A673 (cell line): Measurements from ENCODE around the gene ASAP2. TPM values are rescaled to one million over a fixed set of nuclear protein-coding genes. Genes with fewer than 3 reads are reported as not detected.

Experiments
- BruUV-seq: library from RNA; stranded (reverse); fragments of 400-500 nt; replicated peaks from 2 replicates; lab custom pipeline; 2021; lab: Mats Ljungman, UMichigan
- CTCF ChIA-PET: fragments of 300-600 bp; sonication (Branson Sonifier 250); formaldehyde crosslinking; loops from one replicate; lab custom pipeline; 2022; ENCODE audit warnings: antibody characterized with exemption; lab: Charles Lee
- POLR2A ChIA-PET: fragments of 300-600 bp; sonication (Branson Sonifier 250); formaldehyde crosslinking; loops from one replicate; lab custom pipeline; 2022; ENCODE audit warnings: antibody characterized with exemption; ENCODE audit not compliant: low non-redundant PET; lab: Charles Lee
- DNase-seq: peaks from one replicate; pipeline ENCODE4 v3.0.0-alpha.2; 2015; ENCODE audit warnings: low spot score
- H3K27ac ChIP-seq: fragments of 200-600 bp; sonication (generic); 2 replicates; pipeline ENCODE4 v1.5.1; 2016; ENCODE audit warnings: mixed run types, low read depth, mild to moderate bottlenecking, mixed read lengths, antibody characterized with exemption, low read length; ENCODE audit not compliant: poor library complexity, severe bottlenecking
- H3K27me3 ChIP-seq: fragments of 200-600 bp; sonication (generic); replicated peaks from 2 replicates; pipeline ENCODE4 v1.6.1; 2017; ENCODE audit warnings: mixed run types, low read depth, mild to moderate bottlenecking, mixed read lengths, antibody characterized with exemption, low read length; ENCODE audit not compliant: insufficient read depth, poor library complexity
- H3K36me3 ChIP-seq: fragments of 200-600 bp; sonication (generic); 2 replicates; pipeline ENCODE4 v1.6.1; 2016; ENCODE audit warnings: mixed run types, mild to moderate bottlenecking, mixed read lengths, antibody characterized with exemption, low read length; ENCODE audit not compliant: insufficient read depth, poor library complexity, severe bottlenecking
- H3K4me1 ChIP-seq: fragments of 200-600 bp; sonication (generic); 2 replicates; pipeline ENCODE4 v1.6.1; 2017; ENCODE audit warnings: mixed run types, mild to moderate bottlenecking, mixed read lengths, antibody characterized with exemption, low read length; ENCODE audit not compliant: insufficient read depth, poor library complexity, severe bottlenecking
- H3K4me3 ChIP-seq: fragments of 200-600 bp; sonication (generic); 2 replicates; pipeline ENCODE4 v1.5.1; 2016; ENCODE audit warnings: low read depth, mixed run types, mild to moderate bottlenecking, mixed read lengths, low read length; ENCODE audit not compliant: poor library complexity, severe bottlenecking
- H3K9me3 ChIP-seq: fragments of 200-600 bp; sonication (generic); 2 replicates; pipeline ENCODE4 v1.6.1; 2016; ENCODE audit warnings: mixed run types, low read depth, mild to moderate bottlenecking, mixed read lengths, antibody characterized with exemption, low read length; ENCODE audit not compliant: poor library complexity, severe bottlenecking
- CTCF ChIP-seq: fragments of 300-800, 200-600 bp; sonication (generic); conservative IDR thresholded peaks from 2 replicates; pipeline ENCODE4 v1.5.1; 2017; ENCODE audit warnings: low read depth, mild to moderate bottlenecking, antibody characterized with exemption, low read length, moderate library complexity, mixed read lengths
- EZH2 ChIP-seq: fragments of 200-600 bp; sonication (generic); IDR thresholded peaks from 2 replicates; pipeline ENCODE4 v1.6.1; 2017; ENCODE audit warnings: borderline replicate concordance, low read depth, mild to moderate bottlenecking, mixed read lengths, antibody characterized with exemption, low read length; ENCODE audit not compliant: poor library complexity, severe bottlenecking
- intact Hi-C: fragments of 100-400 bp; cut with micrococcal nuclease; formaldehyde crosslinking; loops from one replicate; pipeline ENCODE4 v1.10.0; 2022; ENCODE audit not compliant: unreplicated experiment
- total RNA-seq: library from RNA; stranded (reverse); gene quantifications from 2 replicates; pipeline ENCODE4 v1.2.3, GENCODE V29; 2021

Gene ASAP2
- total RNA-seq, 1 experiment from 2014 or later = 46.8 TPM

DNA sequence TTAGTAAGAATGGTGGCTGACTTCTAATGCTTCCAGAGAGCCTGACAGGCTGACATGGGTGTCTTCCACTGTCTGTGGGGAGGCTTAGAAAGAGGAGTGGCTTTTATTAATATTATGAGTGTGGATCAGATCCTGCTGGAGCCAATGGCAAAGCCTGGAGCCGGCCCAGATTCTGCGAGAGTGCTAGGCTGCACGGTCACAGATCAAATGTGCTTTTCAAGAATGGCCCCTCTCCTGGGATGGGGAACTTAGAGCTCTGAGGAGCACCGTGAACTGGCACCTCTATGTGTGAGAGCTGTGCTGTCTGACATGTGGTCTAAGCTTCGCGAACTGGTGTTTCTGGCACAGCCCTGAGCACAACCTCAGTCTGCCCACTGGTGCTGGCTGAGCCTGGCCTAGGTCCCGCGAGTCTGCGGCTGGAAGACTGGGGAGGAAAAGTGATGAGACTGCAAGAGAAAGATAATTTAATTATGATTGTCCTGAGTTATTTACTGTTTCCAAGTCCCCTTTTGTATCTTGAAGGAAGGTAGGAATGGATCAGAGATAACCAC is 70.4 kb downstream of the ASAP2 start:
- BruUV-seq = no TSS peak
- CTCF ChIA-PET = no interaction called here

GRCh38 chr2:9278439-9278838 is 71.8 kb downstream of the ASAP2 start:
- Histone ChIP-seq H3K4me1 (peaks cover 7% of the 10 kb centered on the region), H3K27me3 (no peaks in the 10 kb centered on the region), H3K9me3 (no peaks in the 10 kb centered on the region), H3K27ac (no peak overlapping the region), H3K4me3 (no peak overlapping the region), H3K36me3 (no peaks in the 10 kb centered on the region)
- no peak for DNase-seq
- CTCF ChIA-PET = interaction anchor here (0.5 to 0.7 kb wide), 2 partner anchors 75 to 1289 kb away, joined by 3 to 7 read pairs; no protein-coding TSS in a partner anchor
- POLR2A ChIA-PET = no interaction called here
- no peak for TF ChIP-seq EZH2
- no peak for TF ChIP-seq CTCF
- intact Hi-C loops = no loop called here
- no TSS peak for BruUV-seq

More for the DNA sequence above, 70.4 kb downstream of the ASAP2 start:
- Histone ChIP-seq H3K9me3 (peaks cover 5% of the 10 kb centered on the region), H3K4me1 (peaks cover 10% of the 10 kb centered on the region), H3K36me3 (no peaks in the 10 kb centered on the region), H3K4me3 (no peak overlapping the region), H3K27me3 (no peaks in the 10 kb centered on the region), H3K27ac (peak overlapping the region; percentile 37)
- intact Hi-C loops = no loop called here
- POLR2A ChIA-PET = no interaction called here
- DNase-seq = no peak
- TF ChIP-seq CTCF (no peak), EZH2 (no peak)

GRCh38 chr2:9279426-9279825 is 72.8 kb downstream of the ASAP2 start:
- no peak overlapping the region for H3K4me3 ChIP-seq
- TF ChIP-seq EZH2 (no peak), CTCF (no peak)
- ChIA-PET CTCF (no interaction called here), POLR2A (no interaction called here)
- H3K36me3 ChIP-seq = no peaks in the 10 kb centered on the region
- no peaks in the 10 kb centered on the region for H3K9me3 ChIP-seq
- BruUV-seq = no TSS peak
- no peak for DNase-seq
- H3K27ac ChIP-seq = no peak overlapping the region
- intact Hi-C loops = no loop called here
- no peaks in the 10 kb centered on the region for H3K4me1 ChIP-seq
- H3K27me3 ChIP-seq = no peaks in the 10 kb centered on the region
